Measurements from ENCODE around the gene DLGAP1. TPM values are rescaled to one million over a fixed set of nuclear protein-coding genes. Genes with fewer than 3 reads are reported as not detected.

DLGAP1 gene
- total RNA-seq, 1 experiment from 2014 or later: 0.39 TPM

- H3K4me3 ChIP-seq (replicated peaks in 1 of 2; ENCODE audit: low read depth in 1 of 2, low read length in 2 of 2): no peak overlapping the region
- no peak overlapping the region for H3K4me2 ChIP-seq (ENCODE audit: low read length)
- no peaks in the 10 kb centered on the region for H3K9me3 ChIP-seq (ENCODE audit: control insufficient read depth in 1 of 2, insufficient read depth in 1 of 2, low read depth in 1 of 2, low read length in 2 of 2)
- no peak overlapping the region for H3K9ac ChIP-seq (ENCODE audit: low read length)
- peaks cover 6% of the 10 kb centered on the region; the same call in 1 of the 2 replicates for H4K20me1 ChIP-seq (ENCODE audit: insufficient read depth)
- no peak for DNase-seq (ENCODE audit: low read depth, low spot score)
- no peak for ATAC-seq
- TF ChIP-seq EZH2phosphoT487 (IDR thresholded peaks at IDR 0.05; ENCODE audit: borderline replicate concordance) (no peak), ATF3 (IDR thresholded peaks at IDR 0.05) (no peak), ZBTB33 (IDR thresholded peaks at IDR 0.05; ENCODE audit: extremely low read depth, insufficient replicate concordance, low read length) (no peak), TCF7L2 (IDR thresholded peaks at IDR 0.05; ENCODE audit: borderline replicate concordance, extremely low read depth, insufficient read depth, insufficient read length) (no peak), CTCF (IDR thresholded peaks at IDR 0.05 in 2 of 3, conservative IDR thresholded peaks at IDR 0.05 in 1 of 3; ENCODE audit: borderline replicate concordance in 1 of 3, insufficient read depth in 1 of 3, low read depth in 2 of 3, low read length in 2 of 3) (no peak), FOSL1 (IDR thresholded peaks at IDR 0.05; ENCODE audit: low read depth) (no peak), JUND (IDR thresholded peaks at IDR 0.05) (0 out of 2 replicates have a peak, but pooled peaks have one; percentile 20)
- ChIA-PET POLR2A (interaction anchor here (1.2 to 1.3 kb wide), 2 partner anchors 21 to 189 kb away, joined by 3 read pairs; no protein-coding TSS in a partner anchor), RAD21 (ENCODE audit: low non-redundant PET in 1 of 2, low total read pairs in 2 of 2, uncharacterized antibody in 2 of 2, unreplicated experiment in 2 of 2) (no interaction called here), CTCF (interaction anchor here (2.0 to 2.1 kb wide), 2 partner anchors 8 to 203 kb away, joined by 7 to 8 read pairs; no protein-coding TSS in a partner anchor)
- peak overlapping the region; percentile 32; the same call in 1 of the 2 replicates for H3K27ac ChIP-seq (ENCODE audit: low read depth, low read length)
- BruUV-seq (replicated peaks): no TSS peak
- H3K79me2 ChIP-seq (ENCODE audit: insufficient read depth, low read length): peaks cover 24% of the 10 kb centered on the region
- intact Hi-C loops (cut with micrococcal nuclease): no loop called here
- peaks cover 10 to 22% of the 10 kb centered on the region in 2 experiments for H3K36me3 ChIP-seq (ENCODE audit: control insufficient read depth in 1 of 2, insufficient read depth in 2 of 2, low read length in 2 of 2)
- H2AFZ ChIP-seq (ENCODE audit: low read depth, low read length, poor library complexity, severe bottlenecking): no peak overlapping the region
- no peaks in the 10 kb centered on the region for H3K9me2 ChIP-seq (ENCODE audit: insufficient read depth)
- peaks cover 32 to 45% of the 10 kb centered on the region in 2 experiments for H3K4me1 ChIP-seq (ENCODE audit: control insufficient read depth in 1 of 2, insufficient read depth in 2 of 2, low read length in 2 of 2)
- H3K27me3 ChIP-seq (ENCODE audit: insufficient read depth, low read length): no peaks in the 10 kb centered on the region
Measured at GRCh38 chr18:3463051-3463450, 992.1 kb downstream of the DLGAP1 start.

All from HCT116 (cell line).